GM23338 (cell line): ENCODE measurements around the gene CLCNKA. TPM values are rescaled to one million over a fixed set of nuclear protein-coding genes. Genes with fewer than 3 reads are reported as not detected.
A peak's percentile ranks its signal among the peaks of the same experiment; 100 is the strongest.
"Not testable (repeated sequence)": the region's sequence is repeated elsewhere in the genome, so short reads cannot be mapped to it uniquely, and the experiment has no call there.

Experiments
- ATAC-seq: fragments of 200-7000 bp; cut with Tn5 transposase; 3 replicates; pipeline ENCODE4 v1.9.1; 2020
- DNase-seq: peaks from one replicate; pipeline ENCODE4 v3.0.0-alpha.2; 2015; ENCODE audit warnings: low spot score
- H2AFZ ChIP-seq: fragments of 200-600 bp; sonication (generic); 2 replicates; pipeline ENCODE4 v1.8.0; 2016; ENCODE audit warnings: antibody characterized with exemption, mild to moderate bottlenecking, moderate library complexity
- H3F3A ChIP-seq: fragments of 200-600 bp; sonication (generic); replicated peaks from 2 replicates; pipeline ENCODE4 v1.8.0; 2017; ENCODE audit warnings: antibody characterized with exemption, mixed run types, low read depth
- H3K27ac ChIP-seq: fragments of 200-600 bp; sonication (generic); 2 replicates; pipeline ENCODE4 v1.6.1; 2016; ENCODE audit warnings: low read depth
- H3K27me3 ChIP-seq: fragments of 200-600 bp; sonication (generic); 2 replicates; pipeline ENCODE4 v1.8.0; 2016; ENCODE audit warnings: mild to moderate bottlenecking, mixed run types, moderate library complexity; ENCODE audit not compliant: insufficient read depth
- H3K36me3 ChIP-seq: fragments of 200-600 bp; sonication (generic); 2 replicates; pipeline ENCODE4 v1.8.0; 2016; ENCODE audit warnings: mild to moderate bottlenecking; ENCODE audit not compliant: insufficient read depth
- H3K4me1 ChIP-seq: fragments of 200-600 bp; sonication (generic); 2 replicates; pipeline ENCODE4 v1.8.0; 2016; ENCODE audit warnings: mild to moderate bottlenecking, moderate library complexity; ENCODE audit not compliant: insufficient read depth
- H3K4me2 ChIP-seq: fragments of 200-600 bp; sonication (generic); 2 replicates; pipeline ENCODE4 v1.7.1; 2017; ENCODE audit warnings: mixed run types
- H3K4me3 ChIP-seq: fragments of 200-600 bp; sonication (generic); 2 replicates; pipeline ENCODE4 v1.6.1; 2016; ENCODE audit warnings: mixed run types
- H3K79me2 ChIP-seq: fragments of 200-600 bp; sonication (generic); replicated peaks from 2 replicates; pipeline ENCODE4 v1.8.0; 2017; ENCODE audit warnings: mild to moderate bottlenecking; ENCODE audit not compliant: insufficient read depth
- H3K9me2 ChIP-seq: fragments of 200-600 bp; sonication (generic); 2 replicates; pipeline ENCODE4 v1.8.0; 2017; ENCODE audit not compliant: insufficient read depth
- H4K20me1 ChIP-seq: fragments of 200-600 bp; sonication (generic); replicated peaks from 2 replicates; pipeline ENCODE4 v1.8.0; 2017; ENCODE audit warnings: mild to moderate bottlenecking; ENCODE audit not compliant: insufficient read depth
- H3K27ac Mint-ChIP-seq: 2 replicates; pipeline ENCODE4 v1.8.0; 2020; ENCODE audit warnings: inconsistent platforms, mild to moderate bottlenecking, moderate library complexity, mixed read lengths
- H3K27me3 Mint-ChIP-seq: 3 replicates; pipeline ENCODE4 v1.8.0; 2022; ENCODE audit warnings: low read depth, mild to moderate bottlenecking, moderate library complexity, mixed read lengths, inconsistent platforms; ENCODE audit not compliant: insufficient read depth, poor library complexity
- H3K36me3 Mint-ChIP-seq: 3 replicates; pipeline ENCODE4 v1.8.0; 2021; ENCODE audit warnings: low read depth, mild to moderate bottlenecking, inconsistent platforms, moderate library complexity, mixed read lengths
- H3K4me1 Mint-ChIP-seq: 3 replicates; pipeline ENCODE4 v1.8.0; 2020; ENCODE audit warnings: mild to moderate bottlenecking, inconsistent platforms, mixed read lengths
- H3K4me3 Mint-ChIP-seq: 3 replicates; pipeline ENCODE4 v1.8.0; 2021; ENCODE audit warnings: moderate library complexity, mild to moderate bottlenecking, inconsistent platforms, mixed read lengths
- H3K9me3 Mint-ChIP-seq: 3 replicates; pipeline ENCODE4 v1.8.0; 2020; ENCODE audit warnings: moderate library complexity, mild to moderate bottlenecking, inconsistent platforms, mixed read lengths
- EZH2phosphoT487 ChIP-seq: fragments of 200-600 bp; sonication (generic); IDR thresholded peaks from one replicate; pipeline ENCODE4 v1.8.1; 2018; ENCODE audit warnings: antibody characterized with exemption; ENCODE audit not compliant: unreplicated experiment
- POLR2AphosphoS5 ChIP-seq: IDR thresholded peaks from 2 replicates; pipeline ENCODE4 v1.6.1; 2016; ENCODE audit warnings: antibody characterized with exemption, low read depth
- STAT1 ChIP-seq: IDR thresholded peaks from one replicate; pipeline ENCODE4 v1.6.1; 2016; ENCODE audit warnings: antibody characterized with exemption; ENCODE audit not compliant: unreplicated experiment
- polyA plus RNA-seq: library from polyadenylated mRNA; unstranded; fragments of >200 nt; fragmentation: Nextera tagmentation; extraction: Ambion mirVana; gene quantifications from 2 replicates; pipeline ENCODE4 v1.2.1, GENCODE V29; 2016
- total RNA-seq: library from RNA; depleted of rRNA; stranded (reverse); fragments of >200 nt; shearing (Covaris generic); gene quantifications from 2 replicates; pipeline ENCODE4 v1.2.3, GENCODE V29; 2014
- TF ChIP-seq, protein P1 (sequence below), 2 experiments: fragments of 200-600 bp in 1 of 2; sonication (generic) in 1 of 2; conservative IDR thresholded peaks; 2 replicates each; pipeline versions ENCODE4 v1.5.1 to v1.6.1; 2016 to 2017; ENCODE audit warnings: antibody characterized with exemption in 2 of 2, low read depth in 2 of 2, mild to moderate bottlenecking in 2 of 2, moderate library complexity in 1 of 2
- TF ChIP-seq, protein P2 (sequence below): IDR thresholded peaks from one replicate; pipeline ENCODE4 v1.6.1; 2018; ENCODE audit warnings: antibody characterized with exemption; ENCODE audit not compliant: unreplicated experiment

The CLCNKA gene
- total and polyA plus RNA-seq, 2 experiments from 2014 or later, result 0.59 to 0.76 TPM

DNA sequence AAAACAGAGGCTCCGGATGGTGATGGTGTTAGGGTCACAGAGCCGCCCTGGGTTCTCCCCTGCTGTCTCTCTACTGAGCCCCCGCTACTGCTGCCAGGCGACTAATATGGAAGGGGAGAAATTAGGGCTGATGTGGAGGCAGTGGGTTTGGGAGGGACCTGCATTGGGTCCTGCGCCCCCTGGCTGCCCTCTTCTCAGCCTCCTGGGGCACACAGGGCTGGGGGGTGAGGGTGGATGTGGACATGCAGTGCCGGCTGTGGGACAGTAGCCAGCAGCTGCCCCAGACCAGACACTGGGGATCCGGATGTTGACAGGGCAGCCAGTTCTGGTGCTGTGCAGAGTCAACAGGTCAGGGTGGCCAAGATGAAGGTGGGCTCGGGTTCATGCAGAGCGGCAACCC is 20.3 kb downstream of the CLCNKA start:
- no peak overlapping the region for H3K27ac Mint-ChIP-seq
- H3F3A ChIP-seq, result no peaks in the 10 kb centered on the region
- H3K4me1 Mint-ChIP-seq, result peaks cover 7% of the 10 kb centered on the region; the same call in 2 of the 3 replicates
- no peak overlapping the region for H2AFZ ChIP-seq
- no peaks in the 10 kb centered on the region for H3K9me3 Mint-ChIP-seq
- TF ChIP-seq, protein P1, sequence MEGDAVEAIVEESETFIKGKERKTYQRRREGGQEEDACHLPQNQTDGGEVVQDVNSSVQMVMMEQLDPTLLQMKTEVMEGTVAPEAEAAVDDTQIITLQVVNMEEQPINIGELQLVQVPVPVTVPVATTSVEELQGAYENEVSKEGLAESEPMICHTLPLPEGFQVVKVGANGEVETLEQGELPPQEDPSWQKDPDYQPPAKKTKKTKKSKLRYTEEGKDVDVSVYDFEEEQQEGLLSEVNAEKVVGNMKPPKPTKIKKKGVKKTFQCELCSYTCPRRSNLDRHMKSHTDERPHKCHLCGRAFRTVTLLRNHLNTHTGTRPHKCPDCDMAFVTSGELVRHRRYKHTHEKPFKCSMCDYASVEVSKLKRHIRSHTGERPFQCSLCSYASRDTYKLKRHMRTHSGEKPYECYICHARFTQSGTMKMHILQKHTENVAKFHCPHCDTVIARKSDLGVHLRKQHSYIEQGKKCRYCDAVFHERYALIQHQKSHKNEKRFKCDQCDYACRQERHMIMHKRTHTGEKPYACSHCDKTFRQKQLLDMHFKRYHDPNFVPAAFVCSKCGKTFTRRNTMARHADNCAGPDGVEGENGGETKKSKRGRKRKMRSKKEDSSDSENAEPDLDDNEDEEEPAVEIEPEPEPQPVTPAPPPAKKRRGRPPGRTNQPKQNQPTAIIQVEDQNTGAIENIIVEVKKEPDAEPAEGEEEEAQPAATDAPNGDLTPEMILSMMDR (conservative IDR thresholded peaks at IDR 0.05; ENCODE audit: low read depth in 2 of 2), result peak; percentile 50 to 55
- TF ChIP-seq, protein P2, sequence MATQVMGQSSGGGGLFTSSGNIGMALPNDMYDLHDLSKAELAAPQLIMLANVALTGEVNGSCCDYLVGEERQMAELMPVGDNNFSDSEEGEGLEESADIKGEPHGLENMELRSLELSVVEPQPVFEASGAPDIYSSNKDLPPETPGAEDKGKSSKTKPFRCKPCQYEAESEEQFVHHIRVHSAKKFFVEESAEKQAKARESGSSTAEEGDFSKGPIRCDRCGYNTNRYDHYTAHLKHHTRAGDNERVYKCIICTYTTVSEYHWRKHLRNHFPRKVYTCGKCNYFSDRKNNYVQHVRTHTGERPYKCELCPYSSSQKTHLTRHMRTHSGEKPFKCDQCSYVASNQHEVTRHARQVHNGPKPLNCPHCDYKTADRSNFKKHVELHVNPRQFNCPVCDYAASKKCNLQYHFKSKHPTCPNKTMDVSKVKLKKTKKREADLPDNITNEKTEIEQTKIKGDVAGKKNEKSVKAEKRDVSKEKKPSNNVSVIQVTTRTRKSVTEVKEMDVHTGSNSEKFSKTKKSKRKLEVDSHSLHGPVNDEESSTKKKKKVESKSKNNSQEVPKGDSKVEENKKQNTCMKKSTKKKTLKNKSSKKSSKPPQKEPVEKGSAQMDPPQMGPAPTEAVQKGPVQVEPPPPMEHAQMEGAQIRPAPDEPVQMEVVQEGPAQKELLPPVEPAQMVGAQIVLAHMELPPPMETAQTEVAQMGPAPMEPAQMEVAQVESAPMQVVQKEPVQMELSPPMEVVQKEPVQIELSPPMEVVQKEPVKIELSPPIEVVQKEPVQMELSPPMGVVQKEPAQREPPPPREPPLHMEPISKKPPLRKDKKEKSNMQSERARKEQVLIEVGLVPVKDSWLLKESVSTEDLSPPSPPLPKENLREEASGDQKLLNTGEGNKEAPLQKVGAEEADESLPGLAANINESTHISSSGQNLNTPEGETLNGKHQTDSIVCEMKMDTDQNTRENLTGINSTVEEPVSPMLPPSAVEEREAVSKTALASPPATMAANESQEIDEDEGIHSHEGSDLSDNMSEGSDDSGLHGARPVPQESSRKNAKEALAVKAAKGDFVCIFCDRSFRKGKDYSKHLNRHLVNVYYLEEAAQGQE, result no peak
- no peak overlapping the region for H3K4me3 ChIP-seq
- H3K4me2 ChIP-seq, result no peak overlapping the region
- no peaks in the 10 kb centered on the region for H3K4me1 ChIP-seq
- no peaks in the 10 kb centered on the region for H3K27me3 ChIP-seq
- H3K4me3 Mint-ChIP-seq, result no peak overlapping the region
- no peaks in the 10 kb centered on the region for H3K9me2 ChIP-seq
- ATAC-seq, result peak; percentile 55
- peaks cover 12% of the 10 kb centered on the region for H3K27me3 Mint-ChIP-seq
- no peaks in the 10 kb centered on the region for H3K36me3 Mint-ChIP-seq
- H4K20me1 ChIP-seq, result no peaks in the 10 kb centered on the region
- no peak overlapping the region for H3K27ac ChIP-seq
- peak; percentile 52 for DNase-seq
- H3K79me2 ChIP-seq, result no peaks in the 10 kb centered on the region
- no peaks in the 10 kb centered on the region for H3K36me3 ChIP-seq

DNA sequence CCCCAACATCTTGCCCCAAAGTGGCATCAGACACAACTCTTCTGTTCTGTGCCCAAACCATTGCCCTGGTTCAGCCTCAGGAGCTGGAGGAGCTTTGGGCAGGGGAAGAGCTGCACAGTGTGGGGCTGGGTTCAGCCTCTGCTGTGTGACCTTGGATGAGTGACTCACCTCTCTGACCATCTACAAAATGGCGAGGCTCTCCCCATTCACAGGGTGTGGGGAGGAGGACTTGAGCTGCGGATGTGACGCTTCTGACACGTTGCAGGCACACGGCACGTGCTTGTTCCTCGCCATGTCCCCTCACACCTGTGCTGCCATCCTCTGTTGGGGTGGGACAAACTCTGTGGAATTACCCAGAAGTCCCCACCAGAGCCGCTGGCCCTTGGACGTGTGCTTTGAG is 20.8 kb downstream of the CLCNKA start:
- not testable (repeated sequence) for H3K4me2 ChIP-seq, H3K4me3 ChIP-seq, H3F3A ChIP-seq, H3K4me1 Mint-ChIP-seq, H3K4me1 ChIP-seq, H2AFZ ChIP-seq, H4K20me1 ChIP-seq, H3K27ac ChIP-seq, H3K27me3 ChIP-seq, H3K79me2 ChIP-seq, H3K36me3 ChIP-seq, DNase-seq, H3K27ac Mint-ChIP-seq, H3K9me3 Mint-ChIP-seq, H3K9me2 ChIP-seq, H3K4me3 Mint-ChIP-seq, ATAC-seq, H3K36me3 Mint-ChIP-seq
- peaks cover 11% of the 10 kb centered on the region for H3K27me3 Mint-ChIP-seq

DNA sequence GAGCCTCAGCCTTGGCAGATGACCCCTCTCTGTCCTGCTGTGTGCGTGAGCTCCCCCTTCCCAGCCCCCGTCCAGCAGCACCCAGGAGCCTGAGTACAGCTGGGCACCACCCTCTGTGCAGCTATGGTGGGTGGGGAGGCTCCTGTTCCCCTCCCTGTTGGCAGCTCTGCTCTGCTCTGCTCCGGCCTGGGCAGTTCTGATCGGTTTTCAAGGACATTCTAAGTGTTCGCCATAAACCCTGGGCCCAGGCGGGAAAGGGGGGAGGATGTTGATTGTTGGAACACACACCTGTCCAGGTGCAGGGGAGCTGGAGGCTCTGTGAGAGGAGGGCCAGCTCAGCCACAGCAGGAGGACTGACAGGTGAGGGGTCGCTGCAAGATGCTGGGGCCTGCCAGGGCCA is 21.7 kb downstream of the CLCNKA start, which contains the start of gene CLCNKB:
Gene CLCNKB (plus strand): TSS at position 262 of the 400 bp plus-strand sequence. CDS start 711 bp downstream, outside the sequence.
- Histone ChIP-seq H3K9me2 (no peaks in the 10 kb centered on the region), H3K4me1 (no peaks in the 10 kb centered on the region), H3K79me2 (no peaks in the 10 kb centered on the region), H4K20me1 (no peaks in the 10 kb centered on the region), H3K36me3 (no peaks in the 10 kb centered on the region), H3K27ac (no peak within 1 kb of the TSS), H3F3A (no peaks in the 10 kb centered on the region), H3K27me3 (no peaks in the 10 kb centered on the region), H3K4me3 (no peak within 1 kb of the TSS), H2AFZ (no peak within 1 kb of the TSS), H3K4me2 (no peak within 1 kb of the TSS)
- Mint-ChIP-seq H3K9me3 (no peaks in the 10 kb centered on the region), H3K4me1 (peaks cover 6% of the 10 kb centered on the region; the same call in 2 of the 3 replicates), H3K27ac (no peak within 1 kb of the TSS), H3K4me3 (no peak within 1 kb of the TSS), H3K36me3 (no peaks in the 10 kb centered on the region), H3K27me3 (peaks cover 5% of the 10 kb centered on the region)
- ATAC-seq (no peak), DNase-seq (no peak)
- TF ChIP-seq EZH2phosphoT487 (no peak), STAT1 (no peak), POLR2AphosphoS5 (no peak)
- TF ChIP-seq, protein P1 (conservative IDR thresholded peaks at IDR 0.05; ENCODE audit: low read depth in 2 of 2), result no peak
